Kidney (tissue), 14 donors: ENCODE measurements around the gene FAAP20. TPM values are rescaled to one million over a fixed set of nuclear protein-coding genes. Genes with fewer than 3 reads are reported as not detected.

Source experiments
- DNase-seq, 5 donors: peaks; one replicate each; pipeline ENCODE4 v3.0.0-alpha.2; 2013 to 2020
- FAIRE-seq: peaks from 2 replicates; lab custom pipeline; 2012; peaks lifted over from hg19 to GRCh38; lab: Jason Lieb, UNC
- H3K27ac ChIP-seq, 2 donors: one replicate each; pipeline ENCODE4 v1.7.0; 2013; ENCODE audit warnings: low read depth in 2 of 2, low read length in 2 of 2, inconsistent platforms in 1 of 2
- H3K27me3 ChIP-seq: one replicate; pipeline ENCODE4 v1.7.1; 2013; ENCODE audit warnings: low read length, inconsistent platforms; ENCODE audit not compliant: control insufficient read depth, insufficient read depth
- H3K36me3 ChIP-seq, 3 donors: one replicate each; pipeline versions ENCODE4 v1.7.0 to v1.7.1; 2013; ENCODE audit warnings: low read length in 3 of 3, control low read depth in 1 of 3, inconsistent platforms in 1 of 3; ENCODE audit not compliant: insufficient read depth in 3 of 3, control insufficient read depth in 2 of 3
- H3K4me1 ChIP-seq, 3 donors: one replicate each; pipeline versions ENCODE4 v1.7.0 to v1.7.1; 2013; ENCODE audit warnings: low read length in 3 of 3, inconsistent platforms in 1 of 3, low read depth in 1 of 3; ENCODE audit not compliant: control insufficient read depth in 2 of 3, insufficient read depth in 2 of 3
- H3K4me3 ChIP-seq, 3 donors: one replicate each; pipeline versions ENCODE4 v1.7.0 to v1.8.1; 2013; ENCODE audit warnings: low read length in 3 of 3, control low read depth in 1 of 3, inconsistent platforms in 1 of 3
- H3K9ac ChIP-seq, 3 donors: one replicate each; pipeline versions ENCODE4 v1.7.0 to v1.7.1; 2013; ENCODE audit warnings: low read length in 3 of 3, control low read depth in 1 of 3, inconsistent platforms in 1 of 3
- H3K9me3 ChIP-seq, 3 donors: one replicate each; pipeline versions ENCODE4 v1.7.0 to v1.7.1; 2013; ENCODE audit warnings: low read length in 3 of 3, control low read depth in 1 of 3, inconsistent platforms in 1 of 3; ENCODE audit not compliant: control insufficient read depth in 2 of 3, insufficient read depth in 1 of 3
- intact Hi-C: fragments of 100-400 bp; cut with DNase I; formaldehyde crosslinking; loops from one replicate; pipeline ENCODE4 v1.11.1; 2022
- polyA plus RNA-seq: library from polyadenylated mRNA; stranded (reverse); fragments of 350-450 nt; fragmentation: Illumina TruSeq; extraction: RNeasy Lipid Tissue Mini Kit (QIAGEN cat#74804); gene quantifications from one replicate; pipeline ENCODE4 v1.2.3, GENCODE V29; 2014; ENCODE audit warnings: low read depth, low replicate concordance; ENCODE audit not compliant: insufficient read depth
- total RNA-seq: library from RNA; stranded (reverse); fragmentation: NEBNext Ultra II Directional; extraction: Animal tissue kit (Norgen Biotek cat#: 25700); gene quantifications from one replicate; pipeline ENCODE4 v1.2.1, GENCODE V29; 2021
- TF ChIP-seq, protein P1 (sequence below): IDR thresholded peaks from 3 replicates; pipeline ENCODE4 v1.5.1; 2012; ENCODE audit warnings: mild to moderate bottlenecking, moderate library complexity, borderline replicate concordance; ENCODE audit not compliant: insufficient read depth; ENCODE audit errors: extremely low read depth
- donor health status: control.
- donor health status: control.
- donor health status: control.
- donor health status: control.
- donor health status: control.
- donor health status: DM: yes; HTN: yes; CAD: no.
- donor health status: Normal renal cell carcinoma (clear cell type).

FAAP20 gene
- total and polyA plus RNA-seq, 2 donors from 2014 or later, result 69.0 to 109 TPM

DNA sequence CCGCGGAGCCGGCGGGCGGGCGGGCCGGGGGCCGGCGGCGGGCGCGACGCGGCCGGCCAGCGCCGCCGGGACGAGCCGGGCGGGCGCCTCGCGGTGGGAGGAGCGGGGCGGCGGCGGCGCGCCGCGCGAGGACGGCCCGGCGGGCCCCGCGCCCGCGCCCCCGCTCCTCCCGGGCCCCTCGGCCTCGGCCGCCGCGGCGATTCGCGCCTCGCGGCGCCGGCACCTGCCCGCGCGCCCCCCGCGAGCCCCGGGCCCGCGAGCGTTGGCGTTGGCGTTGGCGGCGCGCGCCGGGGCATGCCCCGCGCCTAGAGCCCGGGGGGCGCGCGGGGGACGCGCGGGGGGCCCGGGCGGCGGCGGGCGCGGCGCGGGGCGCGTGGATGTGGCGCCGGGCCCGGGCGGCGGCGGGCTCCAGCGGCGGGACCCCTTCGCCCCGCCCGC is 33.6 kb upstream of the FAAP20 start, which contains the start of gene SKI:
Gene SKI, plus strand, starts transcription at position 163 of the 438 bp plus-strand sequence. CDS start 448 bp downstream, outside the sequence.
- Histone ChIP-seq H3K27me3 (no peaks in the 10 kb centered on the region), H3K36me3 (no peaks in the 10 kb centered on the region), H3K4me1 (peaks cover 0 to 37% (median 14%) of the 10 kb centered on the region in 3 donors), H3K9ac (peak within 1 kb of the TSS; percentile 55 to 81 (median 77)), H3K27ac (peak within 1 kb of the TSS; percentile 98 to 99), H3K4me3 (peak within 1 kb of the TSS; percentile 75 to 83 (median 78)), H3K9me3 (no peaks in the 10 kb centered on the region)
- TF ChIP-seq, protein P1, sequence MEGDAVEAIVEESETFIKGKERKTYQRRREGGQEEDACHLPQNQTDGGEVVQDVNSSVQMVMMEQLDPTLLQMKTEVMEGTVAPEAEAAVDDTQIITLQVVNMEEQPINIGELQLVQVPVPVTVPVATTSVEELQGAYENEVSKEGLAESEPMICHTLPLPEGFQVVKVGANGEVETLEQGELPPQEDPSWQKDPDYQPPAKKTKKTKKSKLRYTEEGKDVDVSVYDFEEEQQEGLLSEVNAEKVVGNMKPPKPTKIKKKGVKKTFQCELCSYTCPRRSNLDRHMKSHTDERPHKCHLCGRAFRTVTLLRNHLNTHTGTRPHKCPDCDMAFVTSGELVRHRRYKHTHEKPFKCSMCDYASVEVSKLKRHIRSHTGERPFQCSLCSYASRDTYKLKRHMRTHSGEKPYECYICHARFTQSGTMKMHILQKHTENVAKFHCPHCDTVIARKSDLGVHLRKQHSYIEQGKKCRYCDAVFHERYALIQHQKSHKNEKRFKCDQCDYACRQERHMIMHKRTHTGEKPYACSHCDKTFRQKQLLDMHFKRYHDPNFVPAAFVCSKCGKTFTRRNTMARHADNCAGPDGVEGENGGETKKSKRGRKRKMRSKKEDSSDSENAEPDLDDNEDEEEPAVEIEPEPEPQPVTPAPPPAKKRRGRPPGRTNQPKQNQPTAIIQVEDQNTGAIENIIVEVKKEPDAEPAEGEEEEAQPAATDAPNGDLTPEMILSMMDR, result no peak
- intact Hi-C loops, result no loop called here
- FAIRE-seq, result no peak
- no peak for DNase-seq

DNA sequence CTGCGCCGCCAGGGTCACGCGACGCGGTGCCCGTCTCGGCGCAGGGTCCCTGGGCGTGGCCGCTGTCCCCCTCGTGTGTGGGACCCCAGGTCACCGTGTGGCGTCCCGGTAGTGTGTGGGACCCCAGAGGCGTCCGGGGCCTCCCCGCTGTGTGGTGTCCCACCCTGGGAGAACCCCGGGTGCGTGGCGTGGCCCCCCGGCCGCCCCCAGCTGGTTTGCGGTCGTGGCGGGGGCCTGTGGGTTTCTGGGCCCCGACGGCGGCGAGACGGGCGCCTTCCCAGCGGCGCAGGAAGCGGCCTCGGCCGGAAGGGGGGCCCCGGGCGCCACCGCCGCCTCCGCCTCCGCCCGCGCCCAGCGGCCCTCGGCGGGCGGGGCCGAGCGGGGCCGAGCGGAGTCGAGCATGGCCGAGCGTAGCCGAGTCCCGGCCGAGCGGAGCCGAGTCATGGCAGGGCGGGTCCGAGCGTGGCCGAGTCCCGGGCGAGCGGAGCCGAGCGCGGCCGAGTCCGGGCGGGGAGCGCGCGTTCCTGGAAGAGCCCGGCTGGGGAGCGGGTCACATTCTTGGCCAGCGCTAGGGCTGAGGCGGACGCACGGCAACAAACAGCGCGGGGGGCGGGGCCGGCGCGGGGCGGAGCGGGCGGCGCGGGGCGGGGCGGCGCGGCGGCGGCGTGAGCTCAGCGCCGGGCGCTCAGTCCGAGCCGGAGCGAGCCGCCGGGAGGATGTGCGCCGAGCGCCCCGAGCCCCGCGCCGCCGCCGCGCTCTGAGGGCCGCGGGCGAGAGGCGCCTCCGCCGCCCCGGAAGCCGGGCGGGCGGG is 33.0 kb upstream of the FAAP20 start:
- TF ChIP-seq, protein P1, result peak; percentile 11
- no peaks in the 10 kb centered on the region for H3K27me3 ChIP-seq
- FAIRE-seq, result no peak
- H3K36me3 ChIP-seq, result no peaks in the 10 kb centered on the region
- DNase-seq, result peak; percentile 98 to 99 (median 99)
- peak overlapping the region in 2 of 3 donors; percentile 46 to 47 for H3K4me3 ChIP-seq
- no peaks in the 10 kb centered on the region for H3K9me3 ChIP-seq
- peak overlapping the region; percentile 98 to 99 for H3K27ac ChIP-seq
- peaks cover 0 to 30% (median 10%) of the 10 kb centered on the region in 3 donors for H3K4me1 ChIP-seq
- H3K9ac ChIP-seq, result peak overlapping the region in 2 of 3 donors; percentile 58 to 77
- intact Hi-C loops, result no loop called here

DNA sequence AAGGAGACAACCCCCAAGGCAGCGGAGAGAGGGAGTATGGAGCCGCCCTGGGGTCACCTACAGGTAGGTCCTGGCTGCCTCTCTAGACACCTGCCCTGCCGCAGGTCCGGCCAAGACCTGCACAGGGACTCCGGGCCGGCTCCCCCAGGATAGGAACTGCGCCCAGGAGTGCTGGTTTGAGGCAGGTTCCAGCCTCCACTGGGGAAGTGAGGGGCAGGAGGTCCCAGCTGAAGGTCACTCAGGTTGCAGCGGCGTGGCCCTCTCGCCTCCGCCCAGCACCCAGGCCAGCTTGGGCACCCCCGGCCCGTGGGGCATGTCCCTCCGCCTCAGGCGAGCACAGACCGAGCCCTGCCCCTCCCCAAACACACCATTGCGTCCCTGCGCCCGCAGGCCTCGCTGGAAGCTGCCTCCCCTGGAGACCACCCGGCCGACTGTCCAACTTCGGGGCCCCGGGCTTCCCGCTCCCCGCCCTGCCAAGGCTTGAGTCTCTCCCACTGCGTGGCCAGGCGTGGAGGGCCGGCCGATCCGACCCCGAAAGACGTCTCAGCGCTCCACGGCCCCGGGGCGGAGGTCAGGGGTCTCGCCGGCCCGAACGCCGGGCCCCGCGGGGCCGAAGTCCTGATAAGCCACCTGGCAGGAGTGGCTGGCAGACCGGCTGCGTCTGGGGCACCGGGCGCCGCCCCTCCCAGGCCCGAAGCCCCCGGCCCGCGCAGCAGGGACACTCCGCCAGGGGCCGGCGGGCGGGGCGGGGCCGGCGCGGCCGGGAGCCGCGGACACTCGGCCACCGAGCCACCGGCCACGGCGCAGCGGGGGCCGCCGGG is 32.2 kb upstream of the FAAP20 start:
- Histone ChIP-seq H3K4me1 (peaks cover 0 to 23% (median 5%) of the 10 kb centered on the region in 3 donors), H3K27me3 (no peaks in the 10 kb centered on the region), H3K36me3 (no peaks in the 10 kb centered on the region), H3K9ac (peak overlapping the region in 1 of 3 donors; percentile 58), H3K4me3 (peak overlapping the region in 2 of 3 donors; percentile 46 to 47), H3K27ac (peak overlapping the region; percentile 98 to 99), H3K9me3 (no peaks in the 10 kb centered on the region)
- TF ChIP-seq, protein P1, result no peak
- intact Hi-C loops, result no loop called here
- DNase-seq (peak in 2 of 5 donors; percentile 84 to 90), FAIRE-seq (no peak)
